OCI-LY1 (cell line): ENCODE results near the gene CRYBG2.

Experiments
- H2AFZ ChIP-seq: fragments of 200-600 bp; sonication (generic), shearing (Covaris generic); 2 replicates; pipeline ENCODE4 v1.6.0; 2014; ENCODE audit warnings: antibody characterized with exemption, mild to moderate bottlenecking, low read length
- H3F3A ChIP-seq: fragments of 200-600 bp; sonication (generic), shearing (Covaris generic); 2 replicates; pipeline ENCODE4 v1.6.0; 2014; ENCODE audit warnings: mild to moderate bottlenecking, antibody characterized with exemption, low read length, moderate library complexity; ENCODE audit not compliant: insufficient read depth
- H3K27ac ChIP-seq: fragments of 200-600 bp; sonication (generic); 2 replicates; pipeline ENCODE4 v1.5.1; 2014; ENCODE audit warnings: low read length, mixed run types, mild to moderate bottlenecking, low read depth; ENCODE audit not compliant: poor library complexity, severe bottlenecking
- H3K27me3 ChIP-seq: fragments of 200-600 bp; sonication (generic); 2 replicates; pipeline ENCODE4 v1.6.0; 2014; ENCODE audit warnings: antibody characterized with exemption, mild to moderate bottlenecking, low read length, moderate library complexity; ENCODE audit not compliant: insufficient read depth
- H3K36me3 ChIP-seq: fragments of 200-600 bp; sonication (generic); 2 replicates; pipeline ENCODE4 v1.6.1; 2014; ENCODE audit warnings: mild to moderate bottlenecking, antibody characterized with exemption, low read length, moderate library complexity, mixed read lengths; ENCODE audit not compliant: insufficient read depth
- H3K4me1 ChIP-seq: fragments of 200-600 bp; sonication (generic); 2 replicates; pipeline ENCODE4 v1.5.1; 2014; ENCODE audit warnings: mild to moderate bottlenecking, low read length, moderate library complexity; ENCODE audit not compliant: insufficient read depth, severe bottlenecking
- H3K4me2 ChIP-seq: fragments of 200-600 bp; sonication (generic), shearing (Covaris generic); 2 replicates; pipeline ENCODE4 v1.6.1; 2014; ENCODE audit warnings: low read length
- H3K4me3 ChIP-seq: fragments of 200-600 bp; sonication (generic); 2 replicates; pipeline ENCODE4 v1.5.1; 2014; ENCODE audit warnings: low read length, low read depth, mild to moderate bottlenecking, mixed read lengths; ENCODE audit not compliant: poor library complexity, severe bottlenecking
- H3K79me2 ChIP-seq: fragments of 200-600 bp; shearing (Covaris generic); 2 replicates; pipeline ENCODE4 v1.6.1; 2016; ENCODE audit warnings: mixed run types, low read length, mixed read lengths; ENCODE audit not compliant: insufficient read depth
- H3K9ac ChIP-seq: fragments of 200-600 bp; sonication (generic), shearing (Covaris generic); 2 replicates; pipeline ENCODE4 v1.6.1; 2014; ENCODE audit warnings: mild to moderate bottlenecking, low read length, mixed read lengths
- H3K9me2 ChIP-seq: fragments of 200-600 bp; sonication (generic), shearing (Covaris generic); 2 replicates; pipeline ENCODE4 v1.6.1; 2014; ENCODE audit warnings: low read depth, mild to moderate bottlenecking, low read length, mixed read lengths
- H3K9me3 ChIP-seq: fragments of 200-600 bp; shearing (Covaris generic); 2 replicates; pipeline ENCODE4 v1.6.1; 2014; ENCODE audit warnings: low read length, mixed read lengths
- H4K20me1 ChIP-seq: fragments of 200-600 bp; sonication (generic), shearing (Covaris generic); 2 replicates; pipeline ENCODE4 v1.6.0; 2016; ENCODE audit warnings: mild to moderate bottlenecking, low read length; ENCODE audit not compliant: insufficient read depth
- CTCF ChIP-seq: fragments of 200-600 bp; sonication (generic), shearing (Covaris generic); IDR thresholded peaks from 2 replicates; pipeline ENCODE4 v1.5.1; 2017; ENCODE audit warnings: mild to moderate bottlenecking, antibody characterized with exemption, low read length, moderate library complexity, mixed read lengths
- EZH2 ChIP-seq: fragments of 200-600 bp; sonication (generic), shearing (Covaris generic); IDR thresholded peaks from 2 replicates; pipeline ENCODE4 v1.8.0; 2017; ENCODE audit warnings: borderline replicate concordance, mixed run types, mild to moderate bottlenecking, antibody characterized with exemption, low read length, moderate library complexity, mixed read lengths

Gene CRYBG2

GRCh38 chr1:26399034-26399433 is 45.1 kb upstream of the CRYBG2 start:
- Histone ChIP-seq H3K79me2 (no peaks in the 10 kb centered on the region), H3K4me1 (no peaks in the 10 kb centered on the region), H3F3A (no peaks in the 10 kb centered on the region), H3K4me3 (no peak overlapping the region), H3K9me3 (no peaks in the 10 kb centered on the region), H3K4me2 (no peak overlapping the region), H2AFZ (no peak overlapping the region), H3K36me3 (no peaks in the 10 kb centered on the region), H3K9me2 (no peaks in the 10 kb centered on the region), H3K9ac (no peak overlapping the region), H3K27ac (no peak overlapping the region), H4K20me1 (no peaks in the 10 kb centered on the region), H3K27me3 (no peaks in the 10 kb centered on the region)
- TF ChIP-seq EZH2 = no peak
- no peak for TF ChIP-seq CTCF

GRCh38 chr1:26395754-26396153 is 41.8 kb upstream of the CRYBG2 start:
- Histone ChIP-seq H4K20me1 (no peaks in the 10 kb centered on the region), H3K4me2 (no peak overlapping the region), H3K9me2 (no peaks in the 10 kb centered on the region), H3F3A (no peaks in the 10 kb centered on the region), H3K4me3 (no peak overlapping the region), H3K27me3 (0 out of 2 replicates have a peak, but pooled peaks cover 4% of the 10 kb centered on the region), H2AFZ (no peak overlapping the region), H3K27ac (no peak overlapping the region), H3K9ac (no peak overlapping the region), H3K9me3 (no peaks in the 10 kb centered on the region), H3K79me2 (no peaks in the 10 kb centered on the region), H3K36me3 (no peaks in the 10 kb centered on the region), H3K4me1 (no peaks in the 10 kb centered on the region)
- TF ChIP-seq CTCF = no peak
- TF ChIP-seq EZH2 = no peak

- TF ChIP-seq CTCF = peak; percentile 47
- no peak for TF ChIP-seq EZH2
These were observed 37.5 kb upstream of the CRYBG2 start for GRCh38 chr1:26391450-26391849.

More at GRCh38 chr1:26391450-26391849, 37.5 kb upstream of the CRYBG2 start:
- Histone ChIP-seq H3K79me2 (no peaks in the 10 kb centered on the region), H3K27ac (no peak overlapping the region), H3K36me3 (no peaks in the 10 kb centered on the region), H3K4me3 (no peak overlapping the region), H4K20me1 (no peaks in the 10 kb centered on the region), H3F3A (no peaks in the 10 kb centered on the region), H3K9ac (no peak overlapping the region), H3K4me1 (no peaks in the 10 kb centered on the region), H3K27me3 (peaks cover 8% of the 10 kb centered on the region; the same call in 1 of the 2 replicates), H3K9me3 (no peaks in the 10 kb centered on the region), H2AFZ (no peak overlapping the region), H3K4me2 (no peak overlapping the region), H3K9me2 (no peaks in the 10 kb centered on the region)
